HepG2 (cell line): Measurements from ENCODE around the gene UBTF. TPM values are rescaled to one million over a fixed set of nuclear protein-coding genes. Genes with fewer than 3 reads are reported as not detected.

Experiments used
- CHD2 ChIP-seq: IDR thresholded peaks from 2 replicates; pipeline ENCODE4 v1.6.1; 2011; ENCODE audit warnings: low read depth, low read length, improper control_type of control experiment
- GATAD1 ChIP-seq: IDR thresholded peaks from 2 replicates; pipeline ENCODE4 v1.6.1; 2016; ENCODE audit warnings: missing genetic modification reagents, missing compliant biosample characterization
- KDM1A ChIP-seq: IDR thresholded peaks from 2 replicates; pipeline ENCODE4 v1.6.1; 2016; ENCODE audit warnings: missing compliant biosample characterization
- KDM6A ChIP-seq: IDR thresholded peaks from 2 replicates; pipeline ENCODE4 v1.6.1; 2016; ENCODE audit warnings: low read depth
- MED13 ChIP-seq: sonication (generic); formaldehyde crosslinking; IDR thresholded peaks from 2 replicates; pipeline ENCODE4 v1.5.0; 2020; ENCODE audit warnings: missing genetic modification reagents
- MTF2 ChIP-seq: sonication (generic); formaldehyde crosslinking; IDR thresholded peaks from 2 replicates; pipeline ENCODE4 v1.5.0; 2020; ENCODE audit warnings: missing genetic modification reagents, borderline replicate concordance
- REXO4 ChIP-seq: sonication (generic); formaldehyde crosslinking; IDR thresholded peaks from 2 replicates; pipeline ENCODE4 v1.8.0; 2022; ENCODE audit warnings: missing genetic modification reagents, mild to moderate bottlenecking, borderline replicate concordance
- SYNCRIP ChIP-seq: fragments of 200-400 bp; formaldehyde crosslinking; IDR thresholded peaks from 2 replicates; pipeline ENCODE4 v1.6.1; 2018; ENCODE audit warnings: mild to moderate bottlenecking, low read depth, low read length; ENCODE audit not compliant: insufficient read depth
- ZKSCAN1 ChIP-seq: fragments of 150-350 bp; IDR thresholded peaks from 2 replicates; pipeline ENCODE4 v1.6.1; 2014; ENCODE audit warnings: low read length
- ZNF143 ChIP-seq: sonication (generic); formaldehyde crosslinking; IDR thresholded peaks from 2 replicates; pipeline ENCODE4 v1.4.0; 2020; ENCODE audit warnings: missing genetic modification reagents
- ZNF33A ChIP-seq: sonication (generic); formaldehyde crosslinking; IDR thresholded peaks from 2 replicates; pipeline ENCODE4 v1.5.1; 2020; ENCODE audit warnings: missing genetic modification reagents, mild to moderate bottlenecking, moderate library complexity, borderline replicate concordance
- ZNF652 ChIP-seq: IDR thresholded peaks from 2 replicates; pipeline ENCODE4 v1.6.1; 2016; ENCODE audit warnings: low read depth, borderline replicate concordance
- ZNF772 ChIP-seq: sonication (generic); formaldehyde crosslinking; IDR thresholded peaks from 2 replicates; pipeline ENCODE4 v1.5.0; 2020; ENCODE audit warnings: mild to moderate bottlenecking, missing genetic modification reagents
- polyA plus RNA-seq, 8 experiments: library from polyadenylated mRNA; depleted of rRNA in 3 of 8; stranded (reverse) in 7 of 8; unstranded in 1 of 8; fragments of >200 nt; fragmentation: Illumina TruSeq in 4 of 8; extraction: Trizol in 4 of 8; gene quantifications; 2 replicates each; pipeline versions ENCODE4 v1.2.1 to v1.2.3, GENCODE V29; 2011 to 2016; ENCODE audit warnings: low read depth in 4 of 8, missing spikeins in 1 of 8, mixed read lengths in 1 of 8; ENCODE audit not compliant: insufficient read depth in 1 of 8
- total RNA-seq, 5 experiments: library from RNA; depleted of rRNA; stranded (reverse); fragments of >200 nt; fragmentation: Illumina TruSeq; extraction: Trizol; gene quantifications; 2 replicates each; pipeline ENCODE4 v1.2.3, GENCODE V29; 2016; ENCODE audit warnings: low read depth in 1 of 5
- TF ChIP-seq, protein P1 (sequence below): sonication (generic); formaldehyde crosslinking; conservative IDR thresholded peaks from 2 replicates; pipeline ENCODE4 v1.4.0; 2020; ENCODE audit warnings: mild to moderate bottlenecking, missing genetic modification reagents, moderate library complexity
- TF ChIP-seq, protein P2 (sequence below): sonication (generic); formaldehyde crosslinking; IDR thresholded peaks from 2 replicates; pipeline ENCODE4 v1.4.0; 2020; ENCODE audit warnings: missing genetic modification reagents, borderline replicate concordance
- TF ChIP-seq, protein P3 (sequence below): sonication (generic); formaldehyde crosslinking; IDR thresholded peaks from 2 replicates; pipeline ENCODE4 v1.4.0; 2020; ENCODE audit warnings: missing genetic modification reagents, borderline replicate concordance

The UBTF gene
- total and polyA plus RNA-seq, 2 of the 13 experiments (the other 11 are each of a cell fraction or from before 2014, with no cell fraction given): 15.2 to 60.9 TPM

DNA sequence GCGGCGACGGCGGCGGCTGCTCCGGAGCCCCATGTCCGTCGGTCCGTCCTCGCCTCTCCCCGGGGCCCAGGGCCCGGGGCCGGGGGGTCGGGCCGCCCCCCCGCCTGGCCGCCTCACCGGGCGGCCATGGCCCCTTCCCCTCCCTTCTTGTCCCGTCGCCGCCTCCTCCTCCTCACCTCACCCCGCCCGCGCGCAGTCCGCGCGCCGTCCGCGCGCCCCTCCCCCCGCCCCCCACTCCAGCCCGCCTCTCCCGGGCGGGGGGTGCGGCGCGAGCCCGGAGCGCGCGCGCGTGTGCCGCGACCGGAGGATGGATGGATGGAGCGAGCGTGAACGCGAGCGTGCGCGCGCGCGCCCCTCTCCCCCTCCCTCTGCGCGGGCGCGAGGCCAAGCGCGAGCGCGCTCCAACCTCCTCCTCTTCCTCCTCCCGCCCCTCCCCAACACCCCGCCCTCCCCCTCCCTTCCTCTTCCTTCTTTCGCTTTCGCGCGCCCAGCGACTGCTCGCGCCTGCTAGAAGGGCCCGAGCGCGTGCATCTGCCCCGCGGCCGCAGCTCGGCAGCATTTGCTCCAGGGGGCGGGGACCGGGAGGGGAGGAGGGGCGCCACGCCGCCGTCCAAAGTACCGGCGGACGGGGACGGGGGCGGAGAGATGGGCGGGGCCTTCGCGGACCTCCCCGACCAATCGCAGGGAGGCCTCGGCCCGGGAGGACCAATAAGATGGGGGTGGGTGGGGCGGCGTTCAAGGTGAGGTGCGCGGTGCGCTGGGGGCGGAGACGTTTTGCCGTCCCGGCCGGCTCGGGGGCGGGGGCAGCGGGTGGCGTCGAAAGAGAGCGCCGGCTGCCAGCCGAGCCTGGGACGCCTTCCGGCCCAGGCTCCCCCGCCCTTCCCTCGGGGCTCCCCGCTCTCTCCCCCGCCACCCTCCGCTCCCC, 19.7 kb downstream of the UBTF start, which contains the start of gene ATXN7L3 (continued):
- TF ChIP-seq, protein P1, sequence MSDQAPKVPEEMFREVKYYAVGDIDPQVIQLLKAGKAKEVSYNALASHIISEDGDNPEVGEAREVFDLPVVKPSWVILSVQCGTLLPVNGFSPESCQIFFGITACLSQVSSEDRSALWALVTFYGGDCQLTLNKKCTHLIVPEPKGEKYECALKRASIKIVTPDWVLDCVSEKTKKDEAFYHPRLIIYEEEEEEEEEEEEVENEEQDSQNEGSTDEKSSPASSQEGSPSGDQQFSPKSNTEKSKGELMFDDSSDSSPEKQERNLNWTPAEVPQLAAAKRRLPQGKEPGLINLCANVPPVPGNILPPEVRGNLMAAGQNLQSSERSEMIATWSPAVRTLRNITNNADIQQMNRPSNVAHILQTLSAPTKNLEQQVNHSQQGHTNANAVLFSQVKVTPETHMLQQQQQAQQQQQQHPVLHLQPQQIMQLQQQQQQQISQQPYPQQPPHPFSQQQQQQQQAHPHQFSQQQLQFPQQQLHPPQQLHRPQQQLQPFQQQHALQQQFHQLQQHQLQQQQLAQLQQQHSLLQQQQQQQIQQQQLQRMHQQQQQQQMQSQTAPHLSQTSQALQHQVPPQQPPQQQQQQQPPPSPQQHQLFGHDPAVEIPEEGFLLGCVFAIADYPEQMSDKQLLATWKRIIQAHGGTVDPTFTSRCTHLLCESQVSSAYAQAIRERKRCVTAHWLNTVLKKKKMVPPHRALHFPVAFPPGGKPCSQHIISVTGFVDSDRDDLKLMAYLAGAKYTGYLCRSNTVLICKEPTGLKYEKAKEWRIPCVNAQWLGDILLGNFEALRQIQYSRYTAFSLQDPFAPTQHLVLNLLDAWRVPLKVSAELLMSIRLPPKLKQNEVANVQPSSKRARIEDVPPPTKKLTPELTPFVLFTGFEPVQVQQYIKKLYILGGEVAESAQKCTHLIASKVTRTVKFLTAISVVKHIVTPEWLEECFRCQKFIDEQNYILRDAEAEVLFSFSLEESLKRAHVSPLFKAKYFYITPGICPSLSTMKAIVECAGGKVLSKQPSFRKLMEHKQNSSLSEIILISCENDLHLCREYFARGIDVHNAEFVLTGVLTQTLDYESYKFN (CRISPR knock-in tag): peak; percentile 54; the same call in 1 of the 2 replicates
- TF ChIP-seq ZKSCAN1: no peak
- TF ChIP-seq ZNF143 (CRISPR knock-in tag): no peak
- no peak for TF ChIP-seq KDM1A
- no peak for TF ChIP-seq CHD2
- peak; percentile 89 for TF ChIP-seq GATAD1 (CRISPR knock-in tag)
- TF ChIP-seq, protein P2, sequence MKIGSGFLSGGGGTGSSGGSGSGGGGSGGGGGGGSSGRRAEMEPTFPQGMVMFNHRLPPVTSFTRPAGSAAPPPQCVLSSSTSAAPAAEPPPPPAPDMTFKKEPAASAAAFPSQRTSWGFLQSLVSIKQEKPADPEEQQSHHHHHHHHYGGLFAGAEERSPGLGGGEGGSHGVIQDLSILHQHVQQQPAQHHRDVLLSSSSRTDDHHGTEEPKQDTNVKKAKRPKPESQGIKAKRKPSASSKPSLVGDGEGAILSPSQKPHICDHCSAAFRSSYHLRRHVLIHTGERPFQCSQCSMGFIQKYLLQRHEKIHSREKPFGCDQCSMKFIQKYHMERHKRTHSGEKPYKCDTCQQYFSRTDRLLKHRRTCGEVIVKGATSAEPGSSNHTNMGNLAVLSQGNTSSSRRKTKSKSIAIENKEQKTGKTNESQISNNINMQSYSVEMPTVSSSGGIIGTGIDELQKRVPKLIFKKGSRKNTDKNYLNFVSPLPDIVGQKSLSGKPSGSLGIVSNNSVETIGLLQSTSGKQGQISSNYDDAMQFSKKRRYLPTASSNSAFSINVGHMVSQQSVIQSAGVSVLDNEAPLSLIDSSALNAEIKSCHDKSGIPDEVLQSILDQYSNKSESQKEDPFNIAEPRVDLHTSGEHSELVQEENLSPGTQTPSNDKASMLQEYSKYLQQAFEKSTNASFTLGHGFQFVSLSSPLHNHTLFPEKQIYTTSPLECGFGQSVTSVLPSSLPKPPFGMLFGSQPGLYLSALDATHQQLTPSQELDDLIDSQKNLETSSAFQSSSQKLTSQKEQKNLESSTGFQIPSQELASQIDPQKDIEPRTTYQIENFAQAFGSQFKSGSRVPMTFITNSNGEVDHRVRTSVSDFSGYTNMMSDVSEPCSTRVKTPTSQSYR (CRISPR knock-in tag): no peak; the same call in 1 of the 2 replicates
- TF ChIP-seq, protein P3, sequence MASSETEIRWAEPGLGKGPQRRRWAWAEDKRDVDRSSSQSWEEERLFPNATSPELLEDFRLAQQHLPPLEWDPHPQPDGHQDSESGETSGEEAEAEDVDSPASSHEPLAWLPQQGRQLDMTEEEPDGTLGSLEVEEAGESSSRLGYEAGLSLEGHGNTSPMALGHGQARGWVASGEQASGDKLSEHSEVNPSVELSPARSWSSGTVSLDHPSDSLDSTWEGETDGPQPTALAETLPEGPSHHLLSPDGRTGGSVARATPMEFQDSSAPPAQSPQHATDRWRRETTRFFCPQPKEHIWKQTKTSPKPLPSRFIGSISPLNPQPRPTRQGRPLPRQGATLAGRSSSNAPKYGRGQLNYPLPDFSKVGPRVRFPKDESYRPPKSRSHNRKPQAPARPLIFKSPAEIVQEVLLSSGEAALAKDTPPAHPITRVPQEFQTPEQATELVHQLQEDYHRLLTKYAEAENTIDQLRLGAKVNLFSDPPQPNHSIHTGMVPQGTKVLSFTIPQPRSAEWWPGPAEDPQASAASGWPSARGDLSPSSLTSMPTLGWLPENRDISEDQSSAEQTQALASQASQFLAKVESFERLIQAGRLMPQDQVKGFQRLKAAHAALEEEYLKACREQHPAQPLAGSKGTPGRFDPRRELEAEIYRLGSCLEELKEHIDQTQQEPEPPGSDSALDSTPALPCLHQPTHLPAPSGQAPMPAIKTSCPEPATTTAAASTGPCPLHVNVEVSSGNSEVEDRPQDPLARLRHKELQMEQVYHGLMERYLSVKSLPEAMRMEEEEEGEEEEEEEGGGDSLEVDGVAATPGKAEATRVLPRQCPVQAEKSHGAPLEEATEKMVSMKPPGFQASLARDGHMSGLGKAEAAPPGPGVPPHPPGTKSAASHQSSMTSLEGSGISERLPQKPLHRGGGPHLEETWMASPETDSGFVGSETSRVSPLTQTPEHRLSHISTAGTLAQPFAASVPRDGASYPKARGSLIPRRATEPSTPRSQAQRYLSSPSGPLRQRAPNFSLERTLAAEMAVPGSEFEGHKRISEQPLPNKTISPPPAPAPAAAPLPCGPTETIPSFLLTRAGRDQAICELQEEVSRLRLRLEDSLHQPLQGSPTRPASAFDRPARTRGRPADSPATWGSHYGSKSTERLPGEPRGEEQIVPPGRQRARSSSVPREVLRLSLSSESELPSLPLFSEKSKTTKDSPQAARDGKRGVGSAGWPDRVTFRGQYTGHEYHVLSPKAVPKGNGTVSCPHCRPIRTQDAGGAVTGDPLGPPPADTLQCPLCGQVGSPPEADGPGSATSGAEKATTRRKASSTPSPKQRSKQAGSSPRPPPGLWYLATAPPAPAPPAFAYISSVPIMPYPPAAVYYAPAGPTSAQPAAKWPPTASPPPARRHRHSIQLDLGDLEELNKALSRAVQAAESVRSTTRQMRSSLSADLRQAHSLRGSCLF (CRISPR knock-in tag): no peak
- TF ChIP-seq KDM6A (CRISPR knock-in tag): no peak
- no peak for TF ChIP-seq MED13 (CRISPR knock-in tag)
- no peak for TF ChIP-seq REXO4 (CRISPR knock-in tag)
- TF ChIP-seq SYNCRIP: no peak
- no peak for TF ChIP-seq ZNF33A (CRISPR knock-in tag)
- TF ChIP-seq MTF2 (CRISPR knock-in tag): no peak
- peak; percentile 73 for TF ChIP-seq ZNF772 (CRISPR knock-in tag)
- no peak for TF ChIP-seq ZNF652 (CRISPR knock-in tag)
